ENCODE measurements around the gene NOXO1.
"Not testable (repeated sequence)": the region's sequence is repeated elsewhere in the genome, so short reads cannot be mapped to it uniquely, and the experiment has no call there.

The NOXO1 gene

DNA sequence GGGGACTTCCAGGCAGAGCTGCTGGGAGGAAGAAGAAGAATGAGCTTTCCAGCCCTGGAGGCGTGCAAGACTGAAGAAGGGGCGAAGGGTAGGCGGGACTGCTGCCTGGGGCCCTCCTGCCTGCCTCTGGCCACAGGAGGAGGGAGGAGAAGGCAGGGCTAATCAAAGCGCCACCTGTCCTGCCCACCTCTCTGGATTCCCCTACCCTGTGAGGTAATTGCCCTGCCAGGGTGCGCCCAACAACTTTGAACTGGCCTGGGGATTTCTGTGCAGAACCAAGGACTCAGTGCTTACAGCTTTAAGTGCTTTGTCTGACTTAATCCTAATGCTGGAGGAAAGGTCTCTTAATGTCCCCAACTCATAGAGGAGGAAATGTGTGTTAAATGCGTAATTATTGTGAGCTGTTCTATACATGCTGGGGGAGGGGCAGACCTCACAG, at the start of gene NOXO1:
TSS of gene NOXO1 (minus strand) at position 72 of the 439 bp plus-strand sequence. CDS start 290 bp downstream, outside the sequence.
- peak; percentile 36 for DNase-seq

- DNase-seq = no peak
These were observed 48.8 kb upstream of the NOXO1 start for GRCh38 chr16:2030036-2030435.

GRCh38 chr16:2029350-2029749, 48.1 kb upstream of the NOXO1 start:
- DNase-seq = no peak

DNA sequence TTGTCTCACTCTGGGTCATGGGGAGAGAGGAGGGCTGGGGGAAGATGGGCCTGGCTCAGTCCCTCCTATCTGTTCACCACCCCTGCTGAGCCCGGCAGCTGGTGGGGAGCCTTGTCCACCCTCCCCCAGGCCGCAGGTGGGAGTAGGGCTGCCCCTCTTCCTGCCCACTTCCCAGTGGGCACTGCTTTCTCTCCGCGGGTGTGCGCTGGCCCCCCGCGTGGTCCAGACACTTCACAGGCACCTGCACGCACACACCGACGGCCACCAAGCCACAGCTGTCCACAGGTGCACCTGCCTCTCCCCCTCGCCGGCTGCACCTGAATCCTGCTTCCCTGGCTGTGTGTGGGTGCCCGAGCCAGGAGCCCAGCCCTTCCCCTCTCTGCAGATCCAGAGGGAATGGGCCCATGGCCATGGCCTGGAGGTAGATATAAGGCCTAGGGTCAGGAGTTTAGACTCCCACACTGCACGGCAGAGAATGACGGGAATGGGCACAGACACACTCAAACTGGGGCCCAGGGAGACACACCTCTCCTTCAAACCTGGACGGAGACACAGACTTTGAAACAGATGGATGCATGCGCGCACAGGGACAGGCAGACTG, 47.5 kb upstream of the NOXO1 start:
- DNase-seq = peak; percentile 93

- no peak for DNase-seq
These were observed 46.9 kb upstream of the NOXO1 start for GRCh38 chr16:2028146-2028545.

DNA sequence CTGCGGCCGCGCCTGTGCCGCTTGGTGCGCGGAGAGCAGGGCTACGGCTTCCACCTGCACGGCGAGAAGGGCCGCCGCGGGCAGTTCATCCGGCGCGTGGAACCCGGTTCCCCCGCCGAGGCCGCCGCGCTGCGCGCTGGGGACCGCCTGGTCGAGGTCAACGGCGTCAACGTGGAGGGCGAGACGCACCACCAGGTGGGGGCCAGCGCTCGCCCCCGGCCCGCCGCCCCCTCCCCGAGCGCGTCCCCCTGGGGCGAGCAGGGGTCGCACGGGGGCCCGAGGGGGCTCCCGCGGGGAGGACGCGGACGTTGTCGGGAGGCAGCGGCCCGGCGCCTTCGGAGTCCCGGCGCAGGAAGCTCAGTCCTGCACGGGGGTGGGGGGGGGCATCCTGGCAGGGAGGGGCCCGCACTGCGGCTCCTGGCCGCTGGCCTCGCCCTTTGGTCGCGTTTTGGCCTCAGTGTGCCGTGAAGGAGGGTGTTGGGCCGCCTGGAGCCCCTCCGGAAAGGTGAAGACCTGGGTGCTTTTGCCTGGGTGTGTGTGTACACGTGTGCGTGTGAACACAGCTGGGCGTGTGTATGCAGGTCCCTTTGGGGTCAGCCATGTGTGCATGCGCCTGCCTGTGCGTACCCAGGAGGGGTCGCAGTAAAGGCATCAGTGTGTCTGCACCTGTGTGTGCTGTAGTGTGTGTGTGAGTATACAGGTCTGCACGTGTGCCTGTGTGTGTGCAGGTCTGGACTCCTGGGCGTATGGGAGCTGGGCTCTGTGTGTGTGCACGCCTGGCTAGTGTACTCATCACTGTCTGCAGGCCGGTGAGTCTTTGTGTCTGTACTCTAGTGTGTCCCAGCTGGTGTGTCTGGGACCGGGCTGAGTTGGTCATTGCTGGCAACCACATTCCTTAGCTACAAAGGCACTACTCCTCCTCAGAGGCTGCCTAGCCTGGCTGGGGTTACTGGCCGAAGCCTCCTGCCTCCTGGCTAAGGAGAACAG, 46.0 kb upstream of the NOXO1 start:
- peak; percentile 56 for DNase-seq

- peak; percentile 52 for DNase-seq
These were observed 45.3 kb upstream of the NOXO1 start, which contains the start of gene NHERF2 for GRCh38 chr16:2026461-2027023. TSS of gene NHERF2 (plus strand) at chr16:2026902. CDS start at chr16:2027006, 104 bp downstream.

- no peak for DNase-seq
These were observed 44.7 kb upstream of the NOXO1 start for GRCh38 chr16:2025878-2026460.

DNA sequence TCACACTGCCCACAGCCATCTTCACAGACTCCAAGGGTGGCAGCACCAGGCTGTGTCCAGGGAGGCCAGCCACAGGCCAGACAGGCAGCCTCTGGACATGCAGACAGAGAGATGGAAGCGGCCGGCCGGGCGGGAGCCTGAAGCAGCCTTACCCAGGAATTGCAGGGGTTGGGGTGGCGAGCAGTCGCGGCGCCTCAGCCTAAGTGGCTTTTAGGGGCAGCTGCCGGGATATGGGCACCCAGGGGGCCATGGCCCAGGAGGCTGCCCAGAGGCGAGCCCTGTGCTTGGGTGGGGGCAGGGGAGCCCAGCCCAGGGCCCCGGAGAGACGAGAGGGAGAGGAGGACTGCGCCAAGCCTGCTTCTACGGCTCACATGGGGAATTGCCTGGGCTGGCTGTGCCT, 44.0 kb upstream of the NOXO1 start:
- DNase-seq = no peak

DNA sequence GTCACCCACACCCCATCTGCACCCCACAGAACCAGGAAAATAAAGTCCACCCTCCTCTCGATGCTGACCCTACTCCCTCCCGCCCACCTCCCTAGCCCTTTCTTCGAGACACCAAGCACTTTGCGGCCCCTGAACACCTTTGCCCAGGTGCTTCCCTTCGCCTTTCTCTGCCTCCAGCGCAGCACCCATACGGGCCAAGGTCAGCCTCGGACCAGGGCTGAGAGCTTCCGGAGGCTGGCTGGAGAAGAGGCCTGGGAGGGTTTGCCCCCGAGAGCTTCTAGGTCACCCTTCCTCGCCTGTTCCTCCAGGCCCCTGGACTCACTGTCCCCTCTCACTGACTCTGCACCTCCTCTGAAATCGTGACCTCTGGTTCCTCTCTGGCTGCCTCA, 42.8 kb upstream of the NOXO1 start:
- no peak for DNase-seq

GRCh38 chr16:2023092-2024031, 42.1 kb upstream of the NOXO1 start:
- DNase-seq = peak; percentile 92

DNA sequence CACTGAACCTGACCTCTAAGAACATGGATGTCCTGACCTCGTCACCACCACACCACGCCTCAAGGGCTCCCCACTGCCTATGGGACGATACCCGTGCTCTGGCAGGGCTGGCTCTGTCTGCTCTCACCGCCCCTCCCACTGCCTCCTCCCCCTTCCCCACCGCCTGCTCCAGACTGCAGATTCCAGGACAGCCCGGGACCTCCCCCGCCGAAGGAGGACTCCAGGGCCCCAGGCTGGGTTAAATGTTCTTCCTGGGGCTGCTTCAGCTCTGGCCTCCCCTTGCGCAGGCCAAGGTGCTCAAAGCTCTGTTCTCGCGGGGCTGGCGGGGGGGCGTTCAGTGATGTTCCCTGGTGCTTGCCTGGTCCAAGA, 41.4 kb upstream of the NOXO1 start:
- peak; percentile 55 for DNase-seq

- DNase-seq = peak; percentile 48
These were observed 38.9 kb upstream of the NOXO1 start for GRCh38 chr16:2019921-2020831.

DNA sequence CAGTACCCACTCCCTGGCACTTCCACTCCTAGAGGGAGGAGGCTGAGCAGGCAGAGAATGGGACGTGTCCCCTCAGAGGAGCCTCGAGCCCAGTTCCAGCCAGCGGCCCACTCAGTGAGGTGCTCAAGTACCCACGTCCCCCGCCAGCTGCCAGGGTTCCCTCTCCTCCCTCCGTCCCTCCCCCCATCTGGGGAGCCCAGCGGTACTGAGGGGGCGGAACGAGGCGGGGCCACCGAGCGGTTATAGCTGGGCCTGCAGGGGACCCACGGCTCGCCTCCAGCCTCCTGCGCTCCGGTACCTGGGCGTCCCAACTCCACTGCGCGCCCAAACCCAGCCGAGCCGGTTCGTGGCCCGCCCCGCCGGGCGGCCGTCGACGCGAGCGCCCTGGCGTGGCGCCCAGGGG, 38.2 kb upstream of the NOXO1 start, which contains the start of gene NPW:
TSS of gene NPW (plus strand) at position 268 of the 403 bp plus-strand sequence.
- peak; percentile 51 for DNase-seq

- DNase-seq = no peak
These were observed 35.2 kb upstream of the NOXO1 start for GRCh38 chr16:2016407-2016922.

GRCh38 chr16:2015947-2016208, 34.6 kb upstream of the NOXO1 start:
- no peak for DNase-seq

- DNase-seq = no peak
These were observed 34.1 kb upstream of the NOXO1 start for GRCh38 chr16:2015117-2015946.

DNA sequence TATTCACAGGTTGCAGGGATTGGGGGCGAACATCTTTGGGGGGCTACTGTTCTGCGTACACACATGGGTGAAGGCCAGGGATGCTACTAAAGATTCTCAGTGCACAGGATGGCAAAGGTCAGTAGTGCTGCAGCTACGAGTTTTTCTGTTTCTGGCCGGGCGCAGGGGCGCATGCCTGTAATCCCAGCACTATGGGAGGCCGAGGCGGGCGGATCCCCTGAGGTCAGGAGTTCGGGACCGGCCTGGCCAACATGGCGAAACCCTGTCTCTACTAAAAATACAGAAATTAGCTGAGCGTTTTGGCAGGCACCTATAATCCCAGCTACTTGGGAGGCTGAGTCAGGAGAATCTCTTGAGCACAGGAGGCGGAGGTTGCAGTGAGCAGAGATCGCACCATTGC, 32.3 kb upstream of the NOXO1 start:
- no peak for DNase-seq

DNA sequence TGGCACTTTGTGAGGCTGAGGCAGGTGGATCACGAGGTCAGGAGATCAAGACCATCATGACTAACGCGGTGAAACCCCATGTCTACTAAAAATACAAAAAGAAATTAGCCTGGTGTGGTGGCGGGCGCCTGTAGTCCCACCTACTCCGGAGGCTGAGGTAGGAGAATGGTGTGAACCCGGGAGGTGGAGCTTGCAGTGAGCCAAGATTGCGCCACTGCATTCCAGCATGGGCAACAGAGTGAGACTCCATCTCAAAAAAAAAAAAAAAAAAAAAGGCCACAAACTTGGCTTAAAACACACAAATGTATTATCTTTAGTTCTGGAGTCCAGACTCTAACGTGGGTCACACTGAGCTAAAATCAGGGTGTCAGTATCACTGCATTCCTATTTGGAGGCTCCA, 30.5 kb upstream of the NOXO1 start:
- DNase-seq = not testable (repeated sequence)

Data from NCI-H146 (cell line).